HG02642 (cell line): ENCODE measurements around the gene ARMH1.

Experiments used
- ATAC-seq: cut with Tn5 transposase; IDR thresholded peaks from one replicate; pipeline ENCODE4 v1.9.1; 2021; ENCODE audit warnings: mild to moderate bottlenecking; ENCODE audit not compliant: unreplicated experiment, poor library complexity

ARMH1 gene

GRCh38 chr1:44674113-44675000 lies at the start of gene ARMH1, which contains the start of gene TMEM53:
TSS of gene ARMH1 (plus strand) at chr1:44674714. CDS start at chr1:44689698, 14,984 bp downstream.
TSS of gene TMEM53 (minus strand) at chr1:44674481. CDS start at chr1:44674391, 90 bp downstream.
- ATAC-seq: peak; percentile 93

- ATAC-seq: no peak
Observed at GRCh38 chr1:44625348-44625747, 49.2 kb upstream of the ARMH1 start.

DNA sequence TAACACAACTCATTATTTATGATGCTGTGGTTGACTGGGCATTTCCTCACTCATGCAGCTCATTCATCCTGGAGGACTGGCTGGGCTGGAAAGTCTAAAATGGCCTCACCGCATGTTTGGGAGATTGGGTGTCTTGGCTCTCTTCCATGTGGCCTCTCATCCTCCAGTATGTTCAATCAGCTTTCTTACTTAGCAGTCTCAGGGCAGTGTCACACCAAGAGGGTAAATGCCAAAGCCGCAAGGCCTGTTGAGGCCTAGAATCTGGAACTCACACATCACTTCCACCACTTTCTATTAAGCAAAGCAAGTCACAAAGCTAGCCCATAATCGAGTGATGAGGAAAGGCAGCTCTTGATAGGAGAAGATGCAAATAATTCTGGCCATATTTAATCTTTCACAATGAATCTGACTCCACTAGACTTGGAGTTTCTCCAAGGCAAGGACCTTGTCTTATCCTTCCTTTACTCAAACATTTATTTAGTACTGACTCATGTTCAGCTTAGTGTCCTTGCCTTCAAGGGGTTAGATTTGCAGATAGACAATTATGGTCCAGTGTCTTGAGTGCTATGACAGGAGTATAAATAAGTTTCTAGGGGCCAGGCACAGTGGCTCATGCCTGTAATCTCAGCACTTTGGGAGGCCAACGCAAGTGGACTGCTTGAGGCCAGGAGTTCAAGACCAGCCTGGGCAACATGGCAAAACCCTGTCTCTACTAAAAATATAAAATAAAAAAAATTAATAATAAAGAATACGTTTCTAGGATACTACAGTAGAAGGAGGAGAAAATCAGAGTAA lies 45.4 kb upstream of the ARMH1 start:
- ATAC-seq: no peak

DNA sequence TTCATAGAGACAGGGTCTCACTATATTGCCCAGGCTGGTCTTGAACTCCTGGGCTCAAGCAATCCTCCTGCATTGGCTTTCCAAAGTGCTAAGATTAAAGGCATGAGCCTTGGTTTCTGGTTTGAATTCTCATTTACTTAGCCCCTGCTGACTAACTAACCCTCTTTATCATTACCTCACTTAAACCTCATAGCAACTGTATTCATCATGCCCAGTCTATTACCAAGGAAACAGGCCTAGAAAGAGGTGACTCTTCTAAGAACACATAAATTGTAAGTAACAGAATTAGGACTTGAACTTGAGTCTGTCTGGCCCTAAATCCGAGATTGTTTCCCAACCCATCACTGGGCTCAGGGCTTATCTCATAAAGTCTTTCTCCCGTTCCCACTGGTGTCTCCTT lies 44.4 kb upstream of the ARMH1 start:
- ATAC-seq: no peak

- ATAC-seq: no peak
Observed at GRCh38 chr1:44631333-44631646, 43.2 kb upstream of the ARMH1 start.

DNA sequence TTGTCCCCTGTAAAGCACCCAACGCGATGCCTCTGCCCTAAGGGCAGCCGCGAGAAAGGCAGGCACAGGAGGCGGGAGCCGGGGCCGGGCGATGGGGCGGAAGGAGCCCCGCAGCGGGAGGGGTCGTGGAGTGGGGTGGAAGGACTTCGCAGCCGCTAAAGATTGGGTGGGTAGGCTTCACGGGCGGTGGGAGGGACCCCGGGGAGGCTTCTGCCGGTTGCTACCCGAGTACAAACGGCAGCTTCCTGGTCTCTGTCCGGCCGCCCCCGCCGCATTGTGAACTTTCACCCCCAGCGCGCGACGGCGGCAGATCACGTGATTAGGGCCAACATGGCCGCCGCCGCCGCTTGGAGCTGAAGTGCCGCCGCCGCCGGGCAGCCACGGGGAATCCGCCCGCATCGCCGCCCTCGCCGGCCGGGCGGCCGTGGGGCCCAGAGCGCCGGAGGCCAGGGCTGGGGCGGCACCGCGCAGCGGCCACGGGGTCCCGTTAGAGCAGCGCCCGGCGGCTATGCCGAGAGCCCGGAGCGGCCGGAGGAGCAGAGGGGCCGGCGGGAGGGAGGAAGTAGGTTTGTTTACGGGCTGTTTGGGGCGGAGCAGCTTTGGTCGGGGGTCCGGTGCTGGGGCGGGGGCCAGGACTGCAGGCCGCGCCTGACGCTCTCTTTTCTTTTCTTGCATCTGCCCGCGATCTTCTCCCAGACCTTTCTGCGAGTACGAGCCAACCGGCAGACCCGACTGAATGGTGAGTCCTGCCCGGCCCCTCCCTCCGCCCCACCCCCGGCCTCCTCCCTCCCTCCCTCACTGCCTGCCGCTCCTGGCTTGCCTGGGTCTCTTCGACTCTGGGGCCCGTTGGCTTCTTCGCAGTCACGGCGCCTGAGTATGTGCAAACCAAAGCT lies 42.6 kb upstream of the ARMH1 start:
- peak; percentile 77 for ATAC-seq

GRCh38 chr1:44632598-44632997 lies 41.9 kb upstream of the ARMH1 start:
- no peak for ATAC-seq

- no peak for ATAC-seq
Observed at GRCh38 chr1:44634606-44635189, 39.8 kb upstream of the ARMH1 start.

DNA sequence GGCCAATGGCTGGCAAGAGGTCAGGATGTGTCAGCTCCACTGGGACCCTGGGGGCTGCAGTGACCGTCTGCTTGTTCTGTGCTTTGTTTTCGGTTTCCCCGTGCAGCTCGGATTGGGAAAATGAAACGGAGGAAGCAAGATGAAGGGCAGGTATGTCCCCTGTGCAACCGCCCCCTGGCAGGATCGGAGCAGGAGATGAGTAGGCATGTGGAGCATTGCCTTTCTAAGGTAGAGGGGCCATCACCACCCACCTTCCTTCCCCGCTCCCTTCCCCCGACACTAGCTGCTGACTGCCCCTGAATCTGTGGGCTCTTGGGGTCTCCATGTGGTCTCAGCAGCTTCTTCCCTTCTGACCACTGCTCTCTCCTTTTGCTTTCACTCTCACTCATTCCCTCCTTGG lies 39.1 kb upstream of the ARMH1 start:
- no peak for ATAC-seq

DNA sequence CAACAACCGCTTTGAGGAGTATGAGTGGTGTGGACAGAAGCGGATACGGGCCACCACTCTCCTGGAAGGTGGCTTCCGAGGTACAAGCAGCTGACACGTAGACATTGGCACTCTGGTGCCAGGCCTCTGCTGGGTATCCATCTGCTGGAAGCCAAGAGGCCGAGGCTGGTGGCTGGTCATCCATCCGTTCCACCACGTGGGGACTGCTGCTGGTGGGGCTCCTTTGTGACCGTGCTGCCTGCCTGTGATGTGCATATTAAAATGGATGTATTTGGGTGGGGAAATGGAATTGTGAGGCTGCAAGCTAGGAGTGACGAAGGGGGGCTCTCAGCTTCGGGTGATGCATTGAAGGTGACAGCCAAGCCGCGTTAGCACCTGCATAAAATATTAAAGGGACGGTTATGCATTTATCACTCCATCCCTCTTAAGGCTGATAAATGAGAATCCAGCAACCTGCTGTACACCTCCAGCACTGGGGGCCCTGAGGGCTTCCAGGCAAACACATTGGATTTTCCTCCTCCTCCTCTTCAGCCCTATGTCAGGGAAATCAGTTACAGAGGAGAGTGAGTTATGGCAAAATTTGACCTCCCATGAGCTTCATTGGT lies 38.3 kb upstream of the ARMH1 start:
- no peak for ATAC-seq

DNA sequence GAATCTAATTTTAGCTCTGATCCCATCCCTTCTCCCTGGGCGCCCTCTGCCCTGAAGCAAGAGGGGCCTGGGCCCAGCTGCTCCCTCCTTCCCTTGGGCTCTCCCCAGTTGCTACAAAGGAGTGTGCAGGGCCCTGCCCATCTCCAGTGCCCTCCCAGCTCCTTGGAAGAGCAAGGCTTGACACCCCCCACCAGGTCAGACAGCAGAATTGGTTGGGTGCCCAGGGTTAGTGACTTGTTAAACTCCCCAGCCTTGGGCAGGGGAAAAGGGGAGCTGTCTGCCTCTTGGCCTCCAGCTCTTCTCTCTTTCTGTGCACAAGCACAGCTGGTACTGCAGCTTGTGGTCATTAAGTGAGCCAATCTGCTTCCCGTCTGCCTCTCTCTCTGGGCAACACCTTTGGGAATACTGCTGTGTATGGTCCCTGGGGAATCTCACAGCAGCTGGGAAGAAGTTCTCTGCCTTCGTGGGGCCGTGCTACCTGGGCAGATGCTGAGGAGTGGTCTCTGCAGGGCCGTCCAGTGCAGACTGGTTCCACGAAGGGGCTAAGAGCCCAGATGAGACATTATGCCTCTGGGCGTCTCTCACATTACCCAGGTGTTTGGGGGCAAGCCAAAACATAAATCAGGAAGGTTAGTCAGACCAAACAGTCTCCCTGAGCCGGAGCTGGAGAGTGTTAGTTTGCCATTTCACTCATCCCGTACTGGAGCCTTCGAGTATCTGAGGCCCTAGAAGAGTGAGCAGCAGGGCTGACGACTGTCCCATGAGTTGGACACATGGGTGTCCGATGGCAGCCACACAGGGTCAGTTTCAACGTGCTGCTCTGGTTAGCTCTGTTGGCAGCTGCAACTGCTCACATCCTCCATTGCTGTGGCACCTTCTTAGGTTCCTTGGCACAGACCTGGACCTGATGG lies 37.6 kb upstream of the ARMH1 start:
- no peak for ATAC-seq

- ATAC-seq: no peak
Observed at GRCh38 chr1:44637702-44638411, 36.7 kb upstream of the ARMH1 start.

DNA sequence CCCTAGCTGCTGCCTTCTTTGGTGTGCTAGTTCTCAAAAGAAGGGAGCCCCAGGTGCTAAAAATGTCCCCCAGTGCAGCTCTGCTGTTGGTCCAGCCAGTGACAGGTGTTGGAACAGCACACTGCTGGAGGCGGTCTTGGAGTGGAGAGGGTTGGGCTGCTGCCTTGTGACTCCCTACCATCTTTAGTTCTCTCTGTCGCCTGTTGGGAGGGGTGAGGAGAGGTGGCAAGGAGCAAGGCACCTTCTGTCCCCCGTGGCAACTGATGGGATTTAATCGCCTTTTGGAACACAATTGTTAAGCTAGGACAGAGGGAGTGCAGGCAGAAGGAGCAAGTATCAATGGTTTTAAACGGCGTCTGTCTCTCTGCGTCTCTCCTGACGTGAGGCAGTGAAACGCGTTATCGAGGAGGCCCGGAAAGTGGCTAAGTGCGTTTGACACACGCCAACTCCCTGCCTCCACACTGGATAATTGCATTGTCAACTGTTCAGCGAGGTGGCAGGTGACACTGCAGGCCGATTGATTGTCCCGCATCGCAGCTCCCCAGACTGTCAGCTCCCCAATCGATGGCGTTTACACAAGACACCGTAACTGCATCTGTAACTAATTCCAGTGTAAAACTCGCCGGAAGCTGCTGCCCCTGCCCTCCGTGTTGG lies 34.2 kb upstream of the ARMH1 start:
- no peak for ATAC-seq

GRCh38 chr1:44641126-44642102 lies 33.1 kb upstream of the ARMH1 start:
- ATAC-seq: no peak

DNA sequence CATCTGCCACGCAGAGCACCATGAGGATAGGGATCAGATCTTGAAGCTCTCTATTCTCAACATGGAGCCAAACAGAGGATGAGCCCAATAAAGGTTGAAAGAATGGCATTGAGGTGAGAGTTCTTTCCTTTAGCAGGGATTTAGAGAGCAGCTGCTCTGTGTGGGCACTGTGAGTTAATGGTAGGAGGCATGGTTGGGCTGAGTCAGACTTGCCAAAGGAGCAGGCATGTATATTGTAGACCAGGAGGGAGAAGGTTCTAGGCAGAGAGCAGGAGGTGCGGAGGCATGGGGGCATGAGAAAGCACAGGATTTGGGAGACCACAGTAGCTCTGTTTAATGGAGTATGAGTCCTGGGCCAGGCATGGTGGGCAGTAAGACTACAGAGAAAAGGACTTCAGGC lies 32.3 kb upstream of the ARMH1 start:
- no peak for ATAC-seq

- ATAC-seq: no peak
Observed at GRCh38 chr1:44642925-44643324, 31.6 kb upstream of the ARMH1 start.
